Nephron progenitor cell (in vitro differentiated cells): ENCODE data around the gene HINT3.

Experiments
- DNase-seq: peaks from one replicate; pipeline ENCODE4 v3.0.0; 2021
- H3K27ac Mint-ChIP-seq: 2 replicates; pipeline ENCODE4 v1.8.0; 2021; ENCODE audit warnings: mild to moderate bottlenecking, moderate library complexity, mixed read lengths
- H3K27me3 Mint-ChIP-seq: 2 replicates; pipeline ENCODE4 v1.8.0; 2021; ENCODE audit warnings: mild to moderate bottlenecking, low read depth, mixed read lengths; ENCODE audit not compliant: poor library complexity
- H3K36me3 Mint-ChIP-seq: 2 replicates; pipeline ENCODE4 v1.8.0; 2021; ENCODE audit warnings: low read depth, mixed read lengths
- H3K4me1 Mint-ChIP-seq: 2 replicates; pipeline ENCODE4 v1.8.0; 2021; ENCODE audit warnings: mixed read lengths
- H3K4me3 Mint-ChIP-seq: 2 replicates; pipeline ENCODE4 v1.8.0; 2021; ENCODE audit warnings: mild to moderate bottlenecking, moderate library complexity, mixed read lengths
- H3K9me3 Mint-ChIP-seq: 2 replicates; pipeline ENCODE4 v1.8.0; 2021; ENCODE audit warnings: mild to moderate bottlenecking, moderate library complexity, mixed read lengths
- CTCF ChIP-seq: fragments of 200-600 bp; sonication (generic); IDR thresholded peaks from 2 replicates; pipeline ENCODE4 v1.5.0; 2021; ENCODE audit warnings: antibody characterized with exemption

Gene HINT3

GRCh38 chr6:125989631-125990030 is 33.1 kb downstream of the HINT3 start:
- no peak for TF ChIP-seq CTCF
- no peaks in the 10 kb centered on the region for H3K9me3 Mint-ChIP-seq
- H3K4me1 Mint-ChIP-seq = peaks cover 18% of the 10 kb centered on the region
- H3K4me3 Mint-ChIP-seq = peak overlapping the region; percentile 18
- peaks cover 6% of the 10 kb centered on the region for H3K36me3 Mint-ChIP-seq
- no peak overlapping the region for H3K27ac Mint-ChIP-seq
- DNase-seq = no peak
- H3K27me3 Mint-ChIP-seq = no peaks in the 10 kb centered on the region

- no peaks in the 10 kb centered on the region for H3K27me3 Mint-ChIP-seq
- no peak for TF ChIP-seq CTCF
- no peaks in the 10 kb centered on the region for H3K9me3 Mint-ChIP-seq
- no peak for DNase-seq
- H3K36me3 Mint-ChIP-seq = peaks cover 6% of the 10 kb centered on the region
- no peak overlapping the region for H3K4me3 Mint-ChIP-seq
- peaks cover 23% of the 10 kb centered on the region for H3K4me1 Mint-ChIP-seq
- H3K27ac Mint-ChIP-seq = no peak overlapping the region
Measured at GRCh38 chr6:125991653-125992052, 35.1 kb downstream of the HINT3 start.

- H3K4me3 Mint-ChIP-seq = no peak overlapping the region
- DNase-seq = no peak
- peaks cover 23% of the 10 kb centered on the region for H3K4me1 Mint-ChIP-seq
- no peaks in the 10 kb centered on the region for H3K27me3 Mint-ChIP-seq
- peaks cover 24% of the 10 kb centered on the region for H3K36me3 Mint-ChIP-seq
- no peak for TF ChIP-seq CTCF
- no peaks in the 10 kb centered on the region for H3K9me3 Mint-ChIP-seq
- no peak overlapping the region for H3K27ac Mint-ChIP-seq
Measured at GRCh38 chr6:125994670-125995488, 38.3 kb downstream of the HINT3 start.

- Mint-ChIP-seq H3K4me3 (no peak overlapping the region), H3K27me3 (no peaks in the 10 kb centered on the region), H3K9me3 (no peaks in the 10 kb centered on the region), H3K36me3 (peaks cover 33% of the 10 kb centered on the region), H3K4me1 (peaks cover 17% of the 10 kb centered on the region), H3K27ac (no peak overlapping the region)
- TF ChIP-seq CTCF = peak; percentile 98
- peak; percentile 75 for DNase-seq
Measured at GRCh38 chr6:125995972-125996580, 39.5 kb downstream of the HINT3 start.

- Mint-ChIP-seq H3K36me3 (peaks cover 80% of the 10 kb centered on the region), H3K27ac (no peak overlapping the region), H3K4me1 (no peaks in the 10 kb centered on the region), H3K9me3 (no peaks in the 10 kb centered on the region), H3K27me3 (no peaks in the 10 kb centered on the region), H3K4me3 (no peak overlapping the region)
- DNase-seq = no peak
- TF ChIP-seq CTCF = no peak
Measured at GRCh38 chr6:126002755-126003679, 46.4 kb downstream of the HINT3 start.
